A375 (cell line): ENCODE results near the gene HSPA6. TPM values are rescaled to one million over a fixed set of nuclear protein-coding genes. Genes with fewer than 3 reads are reported as not detected.

Experiments
- total RNA-seq: library from RNA; depleted of rRNA; stranded (reverse); fragments of >200 nt; shearing (Covaris generic); gene quantifications from 2 replicates; pipeline ENCODE4 v1.2.3, GENCODE V29; 2014; rRNA removed

Gene HSPA6
- 0.94 and 2.6 TPM in 2 replicates for total RNA-seq

DNA sequence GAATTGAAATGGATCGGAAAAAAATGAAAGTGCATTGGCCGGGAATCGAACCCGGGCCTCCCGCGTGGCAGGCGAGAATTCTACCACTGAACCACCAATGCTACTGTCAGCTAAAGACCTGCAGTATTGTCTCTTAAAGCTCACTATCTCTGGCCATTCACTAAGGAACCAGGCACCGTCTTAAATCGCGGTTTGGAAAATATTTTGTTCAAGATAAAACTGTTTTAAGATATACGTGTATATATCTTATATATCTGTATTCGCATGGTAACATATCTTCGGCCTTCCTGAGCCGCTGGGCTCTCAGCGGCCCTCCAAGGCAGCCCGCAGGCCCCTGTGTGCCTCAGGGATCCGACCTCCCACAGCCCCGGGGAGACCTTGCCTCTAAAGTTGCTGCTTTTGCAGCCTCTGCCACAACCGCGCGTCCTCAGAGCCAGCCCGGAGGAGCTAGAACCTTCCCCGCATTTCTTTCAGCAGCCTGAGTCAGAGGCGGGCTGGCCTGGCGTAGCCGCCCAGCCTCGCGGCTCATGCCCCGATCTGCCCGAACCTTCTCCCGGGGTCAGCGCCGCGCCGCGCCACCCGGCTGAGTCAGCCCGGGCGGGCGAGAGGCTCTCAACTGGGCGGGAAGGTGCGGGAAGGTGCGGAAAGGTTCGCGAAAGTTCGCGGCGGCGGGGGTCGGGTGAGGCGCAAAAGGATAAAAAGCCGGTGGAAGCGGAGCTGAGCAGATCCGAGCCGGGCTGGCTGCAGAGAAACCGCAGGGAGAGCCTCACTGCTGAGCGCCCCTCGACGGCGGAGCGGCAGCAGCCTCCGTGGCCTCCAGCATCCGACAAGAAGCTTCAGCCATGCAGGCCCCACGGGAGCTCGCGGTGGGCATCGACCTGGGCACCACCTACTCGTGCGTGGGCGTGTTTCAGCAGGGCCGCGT, at the start of gene HSPA6:
HSPA6 (plus strand) TSS at position 724 of the 925 bp plus-strand sequence; CDS start at position 843, 119 bp downstream.

DNA sequence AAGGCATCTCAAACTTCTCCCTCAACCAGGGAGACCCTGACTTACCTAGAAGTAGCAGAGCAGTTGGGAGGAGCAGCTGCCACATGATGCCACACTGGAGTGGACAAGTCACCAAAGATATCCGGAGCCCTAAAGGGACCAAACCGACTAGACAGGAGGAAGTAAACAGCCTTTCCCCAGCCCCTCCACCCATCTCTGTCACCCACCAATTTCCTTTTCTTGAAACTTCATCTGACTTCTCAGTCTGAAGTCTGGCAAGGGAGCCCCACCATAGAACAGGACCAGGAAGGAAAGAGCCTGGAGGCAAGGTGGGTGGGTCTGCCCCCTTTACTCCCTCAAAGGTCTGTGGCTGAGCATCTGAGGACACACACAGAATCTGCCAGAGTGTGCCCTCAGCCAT, 25.3 kb downstream of the HSPA6 start, which contains the start of gene FCGR3A:
FCGR3A (minus strand) TSS at position 167 of the 400 bp plus-strand sequence; CDS start at position 85, 82 bp downstream.

Other genes with a start within 250 kb of the HSPA6 start
- gene MPZ, start 214.6 kb upstream of the HSPA6 start, total RNA-seq = 6.0 and 6.9 TPM in 2 replicates
- 27.0 and 28.4 TPM in 2 replicates for gene SDHC, start 210.2 kb upstream of the HSPA6 start, total RNA-seq
- not detected in 2 replicates for gene CFAP126, start 156.7 kb upstream of the HSPA6 start, total RNA-seq
- gene FCGR2A, start 19.1 kb upstream of the HSPA6 start, total RNA-seq = 10.4 and 12.8 TPM in 2 replicates
- not detected in 2 replicates for gene FCGR3A, start 25.3 kb downstream of the HSPA6 start, total RNA-seq
- not detected in 2 replicates for gene FCGR3B, start 106.6 kb downstream of the HSPA6 start, total RNA-seq
- 0.48 TPM in 1 of 2 replicates, not detected in the other for gene FCGR2B, start 138.6 kb downstream of the HSPA6 start, total RNA-seq
- 16.9 and 20.8 TPM in 2 replicates for gene FCRLA, start 182.7 kb downstream of the HSPA6 start, total RNA-seq
- 8.3 and 8.6 TPM in 2 replicates for gene FCRLB, start 197.0 kb downstream of the HSPA6 start, total RNA-seq
- gene DUSP12, start 225.2 kb downstream of the HSPA6 start, total RNA-seq = 125 and 139 TPM in 2 replicates
- 23.5 and 25.0 TPM in 2 replicates for gene ATF6, start 241.8 kb downstream of the HSPA6 start, total RNA-seq